ENCODE data around the gene GSG1. TPM values are rescaled to one million over a fixed set of nuclear protein-coding genes. Genes with fewer than 3 reads are reported as not detected.

The GSG1 gene
- total RNA-seq, 4 donors from 2014 or later: not detected

- peaks cover 0 to 11% (median 0%) of the 10 kb centered on the region in 3 donors for H3K4me1 ChIP-seq
- WGBS, 2 donors (ENCODE audit: low coverage in 1 of 2): 84 to 85% methylated on average over 5 to 6 of the region's 6 CpGs
- TF ChIP-seq POLR2A (IDR thresholded peaks at IDR 0.05) (no peak), CTCF (IDR thresholded peaks at IDR 0.05) (no peak), POLR2AphosphoS5 (IDR thresholded peaks at IDR 0.05) (no peak), EP300 (IDR thresholded peaks at IDR 0.05) (no peak)
- H3K27me3 ChIP-seq: no peaks in the 10 kb centered on the region
- ATAC-seq: no peak
- H3K27ac ChIP-seq: no peak overlapping the region
- peaks cover 0 to 4% (median 0%) of the 10 kb centered on the region in 3 donors for H3K9me3 ChIP-seq
- no peak overlapping the region for H3K4me3 ChIP-seq
- H3K36me3 ChIP-seq: no peaks in the 10 kb centered on the region
Observed at GRCh38 chr12:13112968-13113367, 9.5 kb upstream of the GSG1 start.

GRCh38 chr12:13106666-13107065 lies 3.2 kb upstream of the GSG1 start:
- Histone ChIP-seq H3K36me3 (no peaks in the 10 kb centered on the region), H3K4me1 (peaks cover 0 to 6% (median 0%) of the 10 kb centered on the region in 3 donors), H3K27ac (no peak overlapping the region), H3K9me3 (peaks cover 0 to 4% (median 0%) of the 10 kb centered on the region in 3 donors), H3K4me3 (no peak overlapping the region), H3K27me3 (no peaks in the 10 kb centered on the region)
- 95 to 100% methylated on average over 1 of the region's 1 CpG for WGBS, 2 donors (ENCODE audit: low coverage in 1 of 2)
- no peak for TF ChIP-seq CTCF (IDR thresholded peaks at IDR 0.05)
- TF ChIP-seq POLR2AphosphoS5 (IDR thresholded peaks at IDR 0.05): no peak
- TF ChIP-seq EP300 (IDR thresholded peaks at IDR 0.05): no peak
- TF ChIP-seq POLR2A (IDR thresholded peaks at IDR 0.05): no peak
- ATAC-seq: no peak

- Histone ChIP-seq H3K27me3 (no peaks in the 10 kb centered on the region), H3K4me1 (peaks cover 0 to 13% (median 0%) of the 10 kb centered on the region in 3 donors), H3K36me3 (no peaks in the 10 kb centered on the region), H3K4me3 (no peak overlapping the region), H3K9me3 (peaks cover 0 to 4% (median 0%) of the 10 kb centered on the region in 3 donors), H3K27ac (no peak overlapping the region)
- WGBS, 2 donors (ENCODE audit: low coverage in 1 of 2): 90 to 92% methylated on average over 1 of the region's 1 CpG
- TF ChIP-seq POLR2A (IDR thresholded peaks at IDR 0.05): no peak
- TF ChIP-seq POLR2AphosphoS5 (IDR thresholded peaks at IDR 0.05): no peak
- no peak for TF ChIP-seq CTCF (IDR thresholded peaks at IDR 0.05)
- no peak for TF ChIP-seq EP300 (IDR thresholded peaks at IDR 0.05)
- no peak for ATAC-seq
Observed at GRCh38 chr12:13105781-13106180, 2.3 kb upstream of the GSG1 start.

GRCh38 chr12:13104409-13104808 lies 942 bp upstream of the GSG1 start:
- ATAC-seq: no peak
- WGBS, 2 donors (ENCODE audit: low coverage in 1 of 2): 78 to 100% methylated on average over 1 to 3 of the region's 3 CpGs
- no peak for TF ChIP-seq CTCF (IDR thresholded peaks at IDR 0.05)
- no peak for TF ChIP-seq POLR2A (IDR thresholded peaks at IDR 0.05)
- TF ChIP-seq POLR2AphosphoS5 (IDR thresholded peaks at IDR 0.05): no peak
- TF ChIP-seq EP300 (IDR thresholded peaks at IDR 0.05): no peak

GRCh38 chr12:13102461-13103195 lies 839 bp downstream of the GSG1 start:
- WGBS, 2 donors (ENCODE audit: low coverage in 1 of 2): 52 to 54% methylated on average over 4 to 5 of the region's 7 CpGs
- peaks cover 0 to 44% (median 3%) of the 10 kb centered on the region in 3 donors for H3K4me1 ChIP-seq
- peak overlapping the region in 3 of 4 donors; percentile 86 to 92 (median 91) for H3K27ac ChIP-seq
- H3K36me3 ChIP-seq: no peaks in the 10 kb centered on the region
- H3K4me3 ChIP-seq: no peak overlapping the region
- ATAC-seq: no peak
- TF ChIP-seq EP300 (IDR thresholded peaks at IDR 0.05) (no peak), POLR2A (IDR thresholded peaks at IDR 0.05) (no peak), CTCF (IDR thresholded peaks at IDR 0.05) (no peak), POLR2AphosphoS5 (IDR thresholded peaks at IDR 0.05) (no peak)
- no peaks in the 10 kb centered on the region for H3K9me3 ChIP-seq
- no peaks in the 10 kb centered on the region for H3K27me3 ChIP-seq

More at GRCh38 chr12:13104409-13104808, 942 bp upstream of the GSG1 start:
- H3K4me1 ChIP-seq: peaks cover 0 to 26% (median 3%) of the 10 kb centered on the region in 3 donors
- H3K4me3 ChIP-seq: no peak overlapping the region
- H3K27me3 ChIP-seq: no peaks in the 10 kb centered on the region
- H3K27ac ChIP-seq: no peak overlapping the region
- no peaks in the 10 kb centered on the region for H3K36me3 ChIP-seq
- H3K9me3 ChIP-seq: peaks cover 0 to 4% (median 0%) of the 10 kb centered on the region in 3 donors
